Liver (tissue), 3 donors: ENCODE results near the gene SSPN.

ENCODE experiments used
- FOXA1 ChIP-seq: IDR thresholded peaks from 2 replicates; pipeline ENCODE4 v1.6.1; 2016; ENCODE audit warnings: antibody characterized with exemption
- FOXA2 ChIP-seq: IDR thresholded peaks from 2 replicates; pipeline ENCODE4 v1.6.1; 2016; ENCODE audit warnings: antibody characterized with exemption
- RAD21 ChIP-seq, 2 donors: IDR thresholded peaks; 2 replicates each; pipeline ENCODE4 v1.6.1; 2016; ENCODE audit warnings: antibody characterized with exemption in 2 of 2, mild to moderate bottlenecking in 2 of 2
- REST ChIP-seq: IDR thresholded peaks from 2 replicates; pipeline ENCODE4 v1.6.1; 2016; ENCODE audit warnings: antibody characterized with exemption, mild to moderate bottlenecking
- TAF1 ChIP-seq: conservative IDR thresholded peaks from 2 replicates; pipeline ENCODE4 v1.6.1; 2016; ENCODE audit warnings: antibody characterized with exemption, mild to moderate bottlenecking
- TF ChIP-seq, protein P1 (sequence below): fragments of 150-350 bp; IDR thresholded peaks from 2 replicates; pipeline ENCODE4 v1.5.1; 2017; ENCODE audit warnings: improper control_type of control experiment, low read depth, low read length; ENCODE audit not compliant: missing input control
- donor health status: healthy.
- donor health status: healthy.

DNA sequence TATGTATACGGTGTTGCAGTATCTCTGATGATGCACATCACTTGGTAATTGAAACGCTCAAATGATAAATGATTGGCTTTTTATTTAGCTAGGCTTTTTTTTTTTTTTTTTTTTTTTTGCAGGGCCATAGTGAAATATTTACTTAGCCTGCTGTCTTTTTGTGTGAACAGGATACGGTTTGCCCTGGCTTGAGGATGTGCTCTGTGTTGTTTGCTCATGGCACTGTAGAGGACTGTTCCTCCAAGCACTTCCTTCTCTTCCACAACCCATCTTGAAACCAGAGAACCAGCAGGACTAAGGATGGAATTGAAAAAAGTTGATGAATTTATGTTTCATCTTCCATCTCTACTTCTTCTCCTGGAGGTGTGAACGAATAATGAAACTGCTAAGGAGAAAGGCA, 15.5 kb upstream of the SSPN start:
- TF ChIP-seq, protein P1, sequence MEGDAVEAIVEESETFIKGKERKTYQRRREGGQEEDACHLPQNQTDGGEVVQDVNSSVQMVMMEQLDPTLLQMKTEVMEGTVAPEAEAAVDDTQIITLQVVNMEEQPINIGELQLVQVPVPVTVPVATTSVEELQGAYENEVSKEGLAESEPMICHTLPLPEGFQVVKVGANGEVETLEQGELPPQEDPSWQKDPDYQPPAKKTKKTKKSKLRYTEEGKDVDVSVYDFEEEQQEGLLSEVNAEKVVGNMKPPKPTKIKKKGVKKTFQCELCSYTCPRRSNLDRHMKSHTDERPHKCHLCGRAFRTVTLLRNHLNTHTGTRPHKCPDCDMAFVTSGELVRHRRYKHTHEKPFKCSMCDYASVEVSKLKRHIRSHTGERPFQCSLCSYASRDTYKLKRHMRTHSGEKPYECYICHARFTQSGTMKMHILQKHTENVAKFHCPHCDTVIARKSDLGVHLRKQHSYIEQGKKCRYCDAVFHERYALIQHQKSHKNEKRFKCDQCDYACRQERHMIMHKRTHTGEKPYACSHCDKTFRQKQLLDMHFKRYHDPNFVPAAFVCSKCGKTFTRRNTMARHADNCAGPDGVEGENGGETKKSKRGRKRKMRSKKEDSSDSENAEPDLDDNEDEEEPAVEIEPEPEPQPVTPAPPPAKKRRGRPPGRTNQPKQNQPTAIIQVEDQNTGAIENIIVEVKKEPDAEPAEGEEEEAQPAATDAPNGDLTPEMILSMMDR, result no peak
- no peak for TF ChIP-seq REST
- TF ChIP-seq FOXA1, result no peak
- no peak for TF ChIP-seq RAD21 (IDR thresholded peaks at IDR 0.05)
- no peak for TF ChIP-seq TAF1
- no peak for TF ChIP-seq FOXA2
